Testis (tissue), 2 donors: ENCODE data around the gene LAD1.

ENCODE experiments used
- POLR2A ChIP-seq: fragments of 450-650 bp; IDR thresholded peaks from one replicate; pipeline ENCODE4 v1.6.1; 2017; ENCODE audit warnings: antibody characterized with exemption, mild to moderate bottlenecking, moderate library complexity
- TF ChIP-seq, protein P1 (sequence below), 3 experiments: fragments of 450-650 bp in 2 of 3; fragments of 200-600 bp in 1 of 3; sonication (generic) in 1 of 3; IDR thresholded peaks; one replicate each; pipeline ENCODE4 v1.5.1; 2016 to 2019; ENCODE audit warnings: antibody characterized with exemption in 3 of 3, mild to moderate bottlenecking in 2 of 3, moderate library complexity in 1 of 3

DNA sequence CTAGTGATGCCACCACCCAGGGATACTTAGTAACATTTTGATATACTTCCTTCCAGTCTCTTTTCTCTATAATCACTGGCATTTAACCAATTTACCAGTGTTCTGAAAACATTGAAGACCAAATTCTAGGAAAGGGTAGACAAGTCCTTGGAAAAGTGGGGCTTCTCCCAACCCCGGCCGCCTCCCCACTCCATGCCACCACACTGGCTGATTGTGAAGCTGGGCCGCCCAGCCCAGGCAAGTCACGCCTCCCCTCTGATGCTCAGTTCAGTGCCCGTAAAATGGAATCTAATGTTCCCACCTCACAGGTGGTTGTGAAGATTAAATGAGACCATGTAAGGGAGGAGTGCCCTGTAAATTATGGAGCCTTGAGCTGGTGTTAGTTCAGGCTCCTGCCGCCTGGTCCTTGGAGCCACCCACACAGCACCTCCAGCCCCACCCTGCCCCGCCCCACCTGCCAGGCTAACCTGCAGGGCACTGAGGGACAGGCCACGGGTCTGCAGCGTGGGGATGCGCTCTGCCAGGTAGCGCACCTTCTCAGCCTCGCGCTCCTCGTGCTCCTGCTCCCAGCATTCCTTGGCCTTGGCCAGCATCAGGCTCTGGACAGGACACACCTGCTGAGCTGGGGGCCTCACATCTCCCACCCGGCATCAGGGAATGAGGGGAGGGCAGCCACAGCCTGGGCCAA lies 15.1 kb upstream of the LAD1 start:
- TF ChIP-seq, protein P1, sequence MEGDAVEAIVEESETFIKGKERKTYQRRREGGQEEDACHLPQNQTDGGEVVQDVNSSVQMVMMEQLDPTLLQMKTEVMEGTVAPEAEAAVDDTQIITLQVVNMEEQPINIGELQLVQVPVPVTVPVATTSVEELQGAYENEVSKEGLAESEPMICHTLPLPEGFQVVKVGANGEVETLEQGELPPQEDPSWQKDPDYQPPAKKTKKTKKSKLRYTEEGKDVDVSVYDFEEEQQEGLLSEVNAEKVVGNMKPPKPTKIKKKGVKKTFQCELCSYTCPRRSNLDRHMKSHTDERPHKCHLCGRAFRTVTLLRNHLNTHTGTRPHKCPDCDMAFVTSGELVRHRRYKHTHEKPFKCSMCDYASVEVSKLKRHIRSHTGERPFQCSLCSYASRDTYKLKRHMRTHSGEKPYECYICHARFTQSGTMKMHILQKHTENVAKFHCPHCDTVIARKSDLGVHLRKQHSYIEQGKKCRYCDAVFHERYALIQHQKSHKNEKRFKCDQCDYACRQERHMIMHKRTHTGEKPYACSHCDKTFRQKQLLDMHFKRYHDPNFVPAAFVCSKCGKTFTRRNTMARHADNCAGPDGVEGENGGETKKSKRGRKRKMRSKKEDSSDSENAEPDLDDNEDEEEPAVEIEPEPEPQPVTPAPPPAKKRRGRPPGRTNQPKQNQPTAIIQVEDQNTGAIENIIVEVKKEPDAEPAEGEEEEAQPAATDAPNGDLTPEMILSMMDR (IDR thresholded peaks at IDR 0.05): no peak
- no peak for TF ChIP-seq POLR2A
